ENCODE results near the gene ACTN3.
"Not testable (repeated sequence)": the region's sequence is repeated elsewhere in the genome, so short reads cannot be mapped to it uniquely, and the experiment has no call there.

Gene ACTN3

DNA sequence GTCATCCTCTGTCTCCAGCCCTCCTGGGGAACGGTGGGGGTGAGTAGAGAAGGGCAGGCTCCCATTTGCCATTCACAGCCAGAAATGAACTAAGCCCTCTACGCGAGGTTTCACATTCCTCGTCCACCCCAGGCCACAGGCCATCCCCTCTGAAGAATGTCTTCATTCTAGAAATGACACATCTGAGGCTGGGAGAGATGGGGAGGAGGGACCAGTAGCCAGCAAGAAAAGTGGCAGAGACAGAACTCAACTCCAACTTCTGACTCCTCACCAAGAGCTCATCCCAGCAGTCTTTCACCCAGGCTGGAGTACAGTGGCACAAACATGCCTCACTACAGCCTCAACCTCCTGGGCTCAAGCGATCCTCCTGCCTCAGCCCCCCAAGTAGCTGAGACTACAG lies 18.3 kb downstream of the ACTN3 start:
- no peak for DNase-seq (ENCODE audit: low read depth)

DNA sequence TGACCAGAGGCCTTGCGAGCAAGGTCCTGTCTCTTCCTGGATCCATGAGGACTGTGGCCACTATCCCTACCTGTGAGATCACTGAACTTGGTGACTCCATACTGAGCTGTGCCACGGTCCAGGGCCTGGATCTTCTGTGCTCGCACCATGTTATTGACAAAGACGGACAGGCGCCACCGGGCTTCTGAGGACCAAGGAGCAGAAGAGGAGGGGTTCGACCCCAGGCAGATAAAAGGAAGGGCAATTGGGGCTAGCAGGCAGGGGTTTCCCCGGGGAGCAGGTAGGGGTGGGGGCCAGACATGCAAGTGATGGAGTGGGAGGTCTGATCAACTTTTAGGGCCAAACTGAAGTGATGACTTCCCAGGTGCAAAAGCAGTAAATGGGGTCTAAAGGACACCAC lies 19.5 kb downstream of the ACTN3 start:
- DNase-seq (ENCODE audit: low read depth), result no peak

DNA sequence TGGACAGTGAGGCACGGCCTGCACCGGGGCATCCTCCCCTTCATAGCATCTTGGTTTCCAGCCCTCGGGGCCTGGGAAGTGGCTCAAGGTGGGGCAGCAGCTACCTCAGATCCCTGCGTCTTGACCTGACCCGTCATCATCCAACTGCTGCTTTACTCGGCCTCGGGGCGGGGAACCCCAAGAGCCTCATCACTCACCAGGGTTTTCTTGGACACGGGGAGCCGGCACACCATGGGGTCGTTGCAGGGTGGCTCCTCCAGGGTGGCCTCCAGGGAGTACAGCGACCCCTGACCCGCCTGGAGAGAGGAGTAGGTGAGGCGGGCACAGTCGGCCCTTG lies 21.1 kb downstream of the ACTN3 start:
- no peak for DNase-seq (ENCODE audit: low read depth)

DNA sequence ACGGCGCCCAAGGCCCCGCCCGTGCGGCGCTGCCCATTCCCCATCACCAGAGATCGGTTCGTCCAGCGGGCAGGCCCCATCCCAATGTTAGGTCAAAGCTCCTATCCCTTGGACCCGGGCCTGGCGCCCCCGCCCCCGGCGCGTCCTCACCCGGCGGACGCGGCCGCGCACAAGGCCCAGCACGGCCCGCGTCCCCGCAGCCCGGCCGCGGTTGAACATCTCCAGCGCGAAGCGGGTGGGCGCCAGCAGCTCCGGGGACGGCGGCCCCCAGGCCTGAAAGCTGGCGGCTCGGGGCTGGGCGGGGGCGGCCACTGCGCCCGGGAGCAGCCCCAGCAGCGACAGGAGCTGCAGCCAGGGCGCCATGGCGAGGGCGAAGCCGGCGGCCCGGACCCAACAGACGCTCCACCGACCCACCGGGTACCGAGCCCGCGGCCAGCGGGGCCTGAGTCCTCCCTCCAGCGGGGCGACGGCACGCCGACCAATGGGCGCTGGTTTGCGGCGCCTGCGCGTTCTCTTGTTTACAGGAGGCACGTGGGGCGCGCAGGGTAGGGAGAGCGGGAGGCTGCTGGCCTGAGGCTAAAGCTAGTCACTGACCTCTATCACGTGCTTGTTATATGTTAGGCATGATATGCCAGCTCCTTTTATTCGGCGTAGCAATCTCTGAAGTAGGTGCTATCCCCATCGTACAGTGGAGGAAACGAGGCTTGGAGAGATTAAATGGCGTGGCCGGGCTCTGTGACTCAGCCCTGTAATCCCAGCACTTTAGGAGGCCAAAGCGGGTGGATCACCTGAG lies 21.6 kb downstream of the ACTN3 start, which contains the start of gene CTSF:
Gene CTSF (minus strand): TSS at position 483 of the 793 bp plus-strand sequence. CDS start 120 bp downstream, at position 363.
- peak; percentile 56 for DNase-seq (ENCODE audit: low read depth)

DNA sequence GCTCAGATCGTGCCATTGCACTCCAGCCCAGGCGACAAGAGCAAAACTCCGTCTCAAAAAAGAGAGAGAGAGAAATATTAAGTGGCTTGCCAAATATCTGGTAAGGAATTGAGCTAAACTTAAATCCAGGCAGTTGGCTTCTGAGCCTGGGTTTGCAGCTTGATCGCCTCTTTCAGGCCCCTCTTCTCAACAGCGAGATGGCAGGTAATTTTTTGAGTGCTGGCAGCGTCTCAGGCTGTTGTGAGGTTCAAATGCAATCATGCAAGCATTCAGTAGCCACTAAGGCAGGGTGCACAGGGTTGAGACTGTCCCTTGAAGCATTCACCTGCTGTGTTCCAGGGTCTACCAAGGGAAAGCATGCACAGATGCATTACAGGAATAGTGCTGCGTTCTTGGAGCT lies 22.4 kb downstream of the ACTN3 start:
- no peak for DNase-seq (ENCODE audit: low read depth)

DNA sequence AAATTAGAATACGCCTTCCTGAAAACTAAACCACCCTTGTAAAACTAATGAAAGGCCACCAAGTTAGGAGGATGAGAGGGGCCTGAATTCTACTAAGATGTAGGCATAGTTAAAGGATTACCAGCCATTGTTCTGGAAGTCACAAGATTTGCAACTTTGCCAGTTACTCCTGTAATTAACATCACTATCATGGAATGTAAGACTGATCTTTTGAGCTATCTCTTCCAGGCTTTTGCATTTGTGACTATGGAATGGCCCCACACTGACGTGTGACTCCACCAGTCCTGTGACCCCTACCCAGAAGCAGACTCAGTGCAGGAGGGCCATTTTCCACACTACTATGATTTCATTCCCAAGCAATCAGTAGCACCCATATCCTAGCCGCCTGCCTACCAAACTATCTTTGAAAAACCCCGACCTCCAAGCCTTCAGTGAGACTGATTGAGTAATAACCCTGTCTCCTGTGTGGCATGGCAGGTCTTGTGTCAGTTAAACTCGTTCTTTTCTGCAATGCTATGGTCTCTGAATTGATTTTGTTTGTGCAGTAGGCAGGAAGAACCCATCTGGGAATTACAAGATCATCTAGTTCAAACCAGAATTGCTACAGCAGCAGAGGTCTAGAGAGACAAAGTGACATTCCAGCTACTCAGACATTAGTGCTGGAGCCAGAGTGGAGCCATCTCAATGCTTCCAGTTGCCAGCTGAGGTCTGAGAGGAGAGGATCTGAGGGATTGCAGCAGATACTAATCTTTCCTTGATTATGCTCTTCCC lies 23.6 kb downstream of the ACTN3 start:
- no peak for DNase-seq (ENCODE audit: low read depth)

DNA sequence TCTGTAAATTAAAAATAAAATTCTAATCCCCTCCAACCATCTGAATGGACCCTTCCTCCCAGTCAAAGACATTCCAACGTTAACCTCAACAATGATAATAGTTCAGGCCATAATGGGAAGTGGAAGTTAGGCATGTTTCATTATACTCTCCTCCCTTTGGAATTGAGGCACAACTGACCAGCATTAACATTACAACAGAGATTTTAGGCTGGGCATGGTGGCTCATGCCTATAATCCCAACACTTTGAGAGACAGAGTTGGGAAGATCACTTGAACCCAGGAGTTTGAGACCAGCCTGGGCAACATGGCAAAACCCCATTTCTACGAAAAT lies 24.1 kb downstream of the ACTN3 start:
- no peak for DNase-seq (ENCODE audit: low read depth)

DNA sequence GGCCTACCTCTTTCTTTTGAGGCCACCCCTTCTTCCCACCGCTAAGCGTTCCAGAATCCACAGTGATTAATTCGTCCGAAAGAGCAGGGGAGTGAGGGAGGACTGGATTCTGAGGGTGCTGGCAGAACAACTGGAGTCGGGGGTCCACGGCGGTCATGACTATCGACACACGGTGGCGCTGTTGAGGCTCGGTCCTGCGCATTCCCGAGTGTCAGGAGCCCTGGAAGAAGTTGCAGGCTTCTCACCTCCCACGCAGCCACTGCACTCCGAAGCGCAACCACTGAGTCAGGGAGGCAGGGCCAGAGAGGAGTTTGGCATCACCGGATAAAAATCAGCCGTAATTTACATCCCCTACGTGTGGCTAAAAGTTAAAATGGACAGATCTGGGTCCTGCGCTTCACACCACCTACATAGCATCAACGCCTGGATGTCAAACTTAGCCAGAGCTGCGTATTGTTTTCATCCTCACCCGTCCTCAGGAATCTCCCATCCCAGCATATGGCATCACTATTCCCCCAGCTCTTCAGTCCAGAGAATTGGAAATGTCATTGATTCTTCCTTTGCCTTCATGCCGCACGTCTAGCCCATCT lies 32.4 kb downstream of the ACTN3 start:
- peak; percentile 70 for DNase-seq (ENCODE audit: low read depth)

DNA sequence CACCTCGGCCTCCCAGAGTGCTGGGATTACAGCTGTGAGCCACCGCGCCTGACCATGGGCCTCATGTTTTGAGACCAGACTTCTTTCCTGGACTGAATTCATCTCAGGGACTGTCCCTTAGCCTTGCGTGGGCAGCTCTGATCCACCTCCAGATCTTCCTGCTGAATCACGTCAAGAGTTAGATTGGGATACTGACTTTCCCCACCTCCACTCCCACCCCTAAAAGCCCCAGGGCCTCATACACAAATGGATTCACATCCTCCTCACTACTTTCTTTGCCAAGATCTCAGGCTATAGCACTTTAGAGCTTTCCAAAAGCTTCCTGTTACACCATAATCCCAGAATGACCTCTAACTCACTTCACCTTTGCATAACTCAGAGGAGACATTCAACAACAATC lies 34.1 kb downstream of the ACTN3 start:
- DNase-seq (ENCODE audit: low read depth), result no peak

DNA sequence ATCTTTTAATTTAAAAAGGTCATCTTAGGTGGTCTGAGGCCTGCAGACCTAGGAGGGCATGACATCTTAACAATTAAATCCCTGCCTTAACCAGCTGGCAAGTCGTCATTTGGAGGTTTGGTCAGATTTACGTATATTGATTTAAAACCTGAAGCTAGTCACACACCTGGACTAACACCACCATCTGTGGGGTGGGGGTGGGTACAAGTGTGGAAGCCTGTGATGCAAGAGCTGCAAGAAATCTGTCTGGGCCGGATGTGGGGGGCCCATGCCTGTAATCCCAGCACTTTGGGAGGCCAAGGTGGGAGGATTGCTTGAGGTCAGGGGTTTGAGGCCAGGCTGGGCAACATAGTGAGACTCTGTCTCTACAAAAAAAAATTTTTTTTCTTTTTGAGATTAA lies 34.6 kb downstream of the ACTN3 start:
- no peak for DNase-seq (ENCODE audit: low read depth)

DNA sequence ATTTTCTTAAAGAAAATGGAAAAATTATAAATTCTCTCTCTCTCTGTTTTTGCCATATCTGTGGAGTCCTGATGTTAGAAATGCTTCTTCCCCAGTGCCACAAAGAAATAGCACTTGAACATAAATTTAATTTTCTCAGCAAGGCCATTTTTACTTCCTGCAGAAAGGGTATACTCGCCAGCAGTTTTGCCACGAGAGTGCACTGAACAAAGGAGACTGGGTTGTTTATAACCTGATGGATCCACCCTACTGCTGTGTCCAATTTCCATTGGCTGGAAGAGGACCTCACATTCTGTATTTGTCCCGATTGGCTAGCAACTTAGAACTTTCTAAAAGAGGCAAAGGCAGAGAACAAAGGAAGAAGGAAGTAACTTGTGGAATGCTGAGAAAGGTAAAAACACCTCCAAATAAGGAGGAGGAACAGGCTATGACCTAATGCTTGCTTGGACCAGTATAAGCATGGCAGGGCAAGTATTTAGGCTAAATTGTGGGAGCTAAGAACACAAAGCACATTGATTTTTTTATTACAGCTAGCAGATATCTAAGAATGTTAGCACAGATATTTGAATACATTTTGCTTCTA lies 36.0 kb downstream of the ACTN3 start:
- not testable (repeated sequence) for DNase-seq (ENCODE audit: low read depth)

DNA sequence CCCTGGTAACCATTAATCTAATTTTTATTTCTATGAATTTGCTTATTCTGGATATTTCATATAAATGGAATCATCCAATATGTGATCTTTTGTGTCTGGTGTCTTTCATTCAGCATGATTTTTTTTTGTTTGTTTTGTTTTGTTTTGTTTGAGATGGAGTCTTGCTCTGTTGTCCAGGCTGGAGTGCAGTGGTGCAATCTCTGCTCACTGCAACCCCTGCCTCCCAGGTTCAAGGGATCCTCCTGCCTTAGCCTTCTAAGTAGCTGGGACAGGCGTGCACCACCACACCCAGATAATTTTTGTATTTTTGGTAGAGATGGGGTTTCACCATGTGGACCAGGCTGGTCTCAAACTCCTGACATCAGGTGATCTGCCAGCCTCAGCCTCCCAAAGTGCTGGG lies 38.7 kb downstream of the ACTN3 start:
- DNase-seq (ENCODE audit: low read depth), result not testable (repeated sequence)

DNA sequence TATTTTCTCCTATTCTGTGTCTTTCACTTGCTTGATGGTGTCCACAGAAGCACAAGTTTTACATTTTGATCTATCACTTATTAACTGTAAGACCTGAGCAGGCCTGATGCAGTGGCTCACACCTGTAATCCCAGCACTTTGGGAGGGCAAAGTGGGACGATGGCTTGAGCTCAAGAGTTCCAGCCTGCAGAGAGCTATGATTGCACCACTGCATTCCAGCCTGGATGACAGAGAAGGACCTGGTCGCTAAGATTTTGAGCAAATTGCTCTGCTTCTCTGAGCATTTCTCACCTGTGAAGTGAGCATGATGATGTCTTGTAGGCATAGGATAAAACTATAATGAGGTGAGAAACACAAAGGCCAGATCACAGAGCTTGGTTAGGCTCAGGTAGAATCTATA lies 39.4 kb downstream of the ACTN3 start:
- DNase-seq (ENCODE audit: low read depth), result no peak

DNA sequence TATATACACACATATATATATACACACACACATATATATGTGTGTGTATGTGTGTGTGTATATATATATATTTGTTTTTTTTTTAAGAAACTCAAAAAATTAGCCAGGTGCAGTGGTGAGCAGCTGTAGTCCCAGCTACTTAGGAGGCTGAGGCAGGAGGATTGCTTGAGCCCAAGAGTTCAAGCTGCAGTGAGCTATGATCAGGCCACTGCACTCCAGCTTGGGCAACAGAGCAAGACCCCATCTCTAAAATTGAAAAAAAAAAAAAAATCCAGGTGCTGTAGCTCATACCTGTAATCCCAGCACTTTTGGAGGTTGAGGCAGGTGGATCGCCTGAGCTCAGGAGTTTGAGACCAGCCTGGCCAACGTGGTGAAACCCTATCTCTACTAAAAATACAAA lies 42.6 kb downstream of the ACTN3 start:
- DNase-seq (ENCODE audit: low read depth), result not testable (repeated sequence)

DNA sequence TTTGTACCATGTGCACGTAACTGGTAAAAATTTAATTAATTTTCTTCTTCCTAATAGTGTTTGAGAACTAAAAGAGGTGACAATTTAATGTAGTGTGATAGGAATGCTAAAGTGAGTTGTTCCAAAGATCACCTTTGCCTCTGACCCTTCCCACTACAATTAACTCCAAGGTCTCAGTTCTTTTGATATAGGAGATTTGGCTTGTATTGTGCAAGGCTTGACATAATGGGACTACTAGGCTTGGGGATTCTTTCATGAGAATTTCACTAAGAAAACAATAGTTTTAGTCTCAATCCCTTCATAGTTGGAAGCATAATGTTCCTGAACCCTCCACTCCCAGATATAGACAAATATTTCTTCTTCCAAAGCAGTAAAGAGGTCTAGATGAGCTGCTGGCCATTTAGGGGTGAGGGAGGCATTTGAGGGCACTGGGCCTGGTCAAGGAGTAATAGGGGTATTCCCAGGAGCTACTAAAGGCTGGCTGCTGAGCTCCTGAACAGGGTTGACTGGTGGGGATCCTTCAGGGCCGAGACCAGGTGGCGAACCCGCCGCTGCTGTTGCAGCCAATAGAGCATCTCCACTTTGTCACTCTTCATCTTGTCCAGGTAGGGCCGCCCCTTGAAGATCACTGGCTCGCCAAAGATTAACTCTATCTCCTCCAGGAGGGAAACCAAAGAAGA lies 43.4 kb downstream of the ACTN3 start:
- no peak for DNase-seq (ENCODE audit: low read depth)

DNA sequence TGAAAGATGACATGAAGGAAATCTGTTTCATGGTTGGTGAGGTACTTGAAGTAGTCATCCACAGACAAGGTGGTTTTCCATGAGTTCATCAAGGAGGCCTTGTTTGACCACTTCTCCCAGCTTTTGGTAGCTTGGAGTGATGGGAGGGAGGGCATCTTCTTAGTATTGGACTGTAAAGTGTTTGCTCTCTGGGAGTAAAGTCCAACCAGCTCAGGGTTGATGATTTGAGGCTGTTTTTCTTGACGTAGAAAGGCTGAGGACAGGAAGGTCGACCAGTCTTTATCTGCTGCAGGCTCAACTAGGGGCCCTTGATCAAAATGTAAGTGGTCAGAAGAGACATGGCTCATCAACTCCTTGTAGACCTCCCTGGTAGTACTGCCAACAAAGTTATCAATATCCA lies 44.5 kb downstream of the ACTN3 start:
- no peak for DNase-seq (ENCODE audit: low read depth)

DNA sequence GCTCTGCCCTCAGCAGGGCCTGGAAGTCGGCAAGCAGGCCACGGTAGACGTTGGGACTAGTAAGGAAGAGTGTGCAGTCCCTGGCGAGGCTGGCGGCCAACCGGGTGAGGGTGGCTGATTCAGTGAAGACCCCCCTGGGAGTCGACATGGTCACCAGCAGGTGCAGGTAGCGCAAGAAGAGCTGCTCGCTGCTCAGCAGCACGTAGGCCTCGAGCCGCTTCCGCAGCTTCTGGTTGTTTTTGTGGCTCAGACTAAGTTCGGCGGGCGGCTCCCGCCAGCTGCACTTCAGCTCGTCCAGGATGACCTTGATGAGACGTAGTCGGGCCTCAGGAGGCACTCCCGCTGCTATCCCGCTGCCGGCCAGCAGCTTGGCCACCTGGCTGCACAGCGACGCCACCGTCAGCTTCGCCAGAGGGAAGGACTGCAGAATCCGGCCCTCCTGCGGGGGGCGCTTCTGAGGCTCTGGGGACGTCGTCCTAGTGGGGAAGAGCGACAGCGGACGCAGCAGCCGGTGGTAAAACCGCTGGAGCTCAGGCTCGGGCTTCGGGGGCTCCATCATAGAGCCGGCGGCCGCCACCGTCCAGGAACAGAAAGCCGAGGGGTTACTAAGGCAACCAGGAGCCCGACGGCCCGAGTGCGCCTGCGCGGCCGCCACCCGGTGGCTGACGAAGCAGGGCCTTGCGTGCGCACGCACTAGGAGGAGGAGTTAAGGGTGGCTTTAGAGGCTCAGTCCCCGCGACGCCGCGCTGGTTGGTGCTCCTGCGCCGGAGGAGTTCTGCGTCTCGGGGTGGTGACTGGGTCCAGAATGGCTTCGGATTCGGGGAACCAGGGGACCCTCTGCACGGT lies 46.0 kb downstream of the ACTN3 start, which contains the start of the genes CCDC87 and CCS:
Gene CCDC87 (minus strand): TSS at position 607 of the 846 bp plus-strand sequence. CDS start 48 bp downstream, at position 559.
Gene CCS (plus strand): TSS at position 729 of the 846 bp plus-strand sequence. CDS start 77 bp downstream, at position 806.
- peak; percentile 98 for DNase-seq (ENCODE audit: low read depth)

DNA sequence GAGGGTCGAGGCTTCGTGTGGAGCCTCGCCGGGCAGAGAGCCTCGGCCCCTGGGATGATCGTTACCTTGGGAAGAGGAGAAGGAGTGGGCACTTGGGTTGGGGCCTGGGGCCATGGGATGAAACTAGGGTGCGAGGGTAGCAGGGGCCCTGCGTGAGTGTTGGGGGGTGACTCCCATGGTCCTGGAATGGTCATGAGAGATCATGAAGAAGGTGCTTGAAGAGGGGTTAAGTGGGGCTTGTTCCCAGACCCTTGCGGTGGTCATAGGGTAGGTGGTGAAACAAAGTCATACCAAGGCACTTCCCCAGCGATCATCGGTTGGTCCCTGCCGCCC lies 46.6 kb downstream of the ACTN3 start:
- no peak for DNase-seq (ENCODE audit: low read depth)

DNA sequence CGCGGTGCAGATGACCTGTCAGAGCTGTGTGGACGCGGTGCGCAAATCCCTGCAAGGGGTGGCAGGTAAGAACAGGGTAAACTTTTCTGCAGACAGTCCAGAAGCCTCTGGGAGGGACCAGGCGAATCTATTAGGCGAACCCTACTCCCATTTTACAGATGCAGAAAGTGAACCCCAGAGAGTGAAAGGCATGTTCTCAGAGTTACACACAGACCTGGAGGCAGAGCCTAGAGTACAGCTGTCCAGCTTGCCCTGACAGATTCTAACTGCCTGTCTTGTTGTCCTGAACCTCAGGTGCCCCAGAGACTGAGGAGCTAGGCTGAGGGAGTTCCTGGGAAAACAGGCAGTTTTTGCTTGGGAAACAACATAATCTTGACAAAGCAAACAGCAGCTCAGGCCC lies 46.9 kb downstream of the ACTN3 start:
- DNase-seq (ENCODE audit: low read depth), result no peak

DNA sequence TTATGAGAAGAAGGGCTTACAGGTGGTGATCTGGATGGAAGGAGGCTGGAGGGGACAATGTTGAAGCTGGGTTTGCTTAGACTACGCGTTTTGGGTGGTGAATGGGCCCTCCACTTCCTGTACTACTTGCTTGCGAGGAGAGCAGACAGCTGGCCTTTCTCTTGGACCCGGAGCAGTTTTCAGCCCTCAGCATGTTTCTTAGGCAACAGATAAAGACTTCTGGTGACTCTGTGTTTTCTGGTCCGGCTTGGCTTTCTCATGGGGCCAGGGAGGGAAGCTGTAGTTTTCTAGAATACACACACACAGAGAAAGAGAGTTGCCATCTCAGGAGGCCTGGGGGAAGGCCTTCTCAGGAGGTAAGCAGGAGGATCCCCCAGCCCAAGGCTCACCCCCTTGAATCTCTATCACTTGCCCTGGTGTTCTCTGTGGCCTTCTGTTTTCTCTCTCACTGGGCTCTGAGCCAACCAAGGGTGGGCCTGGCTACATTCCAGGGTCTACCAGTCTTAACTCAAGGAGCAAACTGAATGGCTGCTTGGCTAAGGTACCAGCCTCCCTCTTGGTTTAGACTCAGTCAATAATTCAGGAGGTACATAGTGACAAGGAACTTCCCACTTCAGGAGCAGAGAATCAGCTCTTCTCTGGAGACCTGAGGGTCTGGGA lies 48.7 kb downstream of the ACTN3 start:
- no peak for DNase-seq (ENCODE audit: low read depth)

DNA sequence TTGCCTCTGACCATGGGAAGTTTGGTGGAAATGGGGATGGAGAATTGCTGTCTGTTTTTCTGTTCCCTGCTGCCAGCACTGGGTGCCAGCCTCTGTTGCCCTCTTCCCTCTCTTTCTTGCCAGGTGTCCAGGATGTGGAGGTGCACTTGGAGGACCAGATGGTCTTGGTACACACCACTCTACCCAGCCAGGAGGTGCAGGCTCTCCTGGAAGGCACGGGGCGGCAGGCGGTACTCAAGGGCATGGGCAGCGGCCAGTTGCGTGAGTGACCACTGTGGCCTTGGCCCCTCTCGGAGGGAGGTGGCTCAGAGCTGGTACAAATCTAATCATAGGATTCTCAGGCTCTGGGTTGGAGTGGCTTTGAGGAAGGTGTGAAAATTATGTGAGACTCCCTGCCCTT lies 52.3 kb downstream of the ACTN3 start:
- DNase-seq (ENCODE audit: low read depth), result no peak
